Measurements from ENCODE around the gene INVS.
"Not testable (repeated sequence)": the region's sequence is repeated elsewhere in the genome, so short reads cannot be mapped to it uniquely, and the experiment has no call there.

GRCh38 chr9:100338736-100339135, 239.7 kb downstream of the INVS start:
- not testable (repeated sequence) for TF ChIP-seq CTCF (conservative IDR thresholded peaks at IDR 0.05; ENCODE audit: low read depth in 2 of 2); EZH2 (IDR thresholded peaks at IDR 0.05; ENCODE audit: low read depth, unreplicated experiment); POLR2AphosphoS5 (IDR thresholded peaks at IDR 0.05; ENCODE audit: low read depth); REST (IDR thresholded peaks at IDR 0.05; ENCODE audit: unreplicated experiment); JUNB (IDR thresholded peaks at IDR 0.05; ENCODE audit: unreplicated experiment); EZH2phosphoT487 (IDR thresholded peaks at IDR 0.05; ENCODE audit: unreplicated experiment); STAT1 (IDR thresholded peaks at IDR 0.05; ENCODE audit: unreplicated experiment); ETS1 (IDR thresholded peaks at IDR 0.05)

Data from GM23338 (cell line).